GM12891 (cell line): Measurements from ENCODE around the gene BACE2.

Source experiments
- PAX5 ChIP-seq: IDR thresholded peaks from 2 replicates; pipeline ENCODE4 v1.6.1; 2011; ENCODE audit warnings: low read length, moderate library complexity, mild to moderate bottlenecking; ENCODE audit not compliant: insufficient read depth, severe bottlenecking
- POLR2A ChIP-seq: IDR thresholded peaks from 2 replicates; pipeline ENCODE4 v1.6.1; 2011; ENCODE audit warnings: low read depth, low read length, control low read depth
- POLR2AphosphoS5 ChIP-seq: IDR thresholded peaks from 2 replicates; pipeline ENCODE4 v1.6.1; 2011; ENCODE audit warnings: low read depth, low read length, control low read depth

DNA sequence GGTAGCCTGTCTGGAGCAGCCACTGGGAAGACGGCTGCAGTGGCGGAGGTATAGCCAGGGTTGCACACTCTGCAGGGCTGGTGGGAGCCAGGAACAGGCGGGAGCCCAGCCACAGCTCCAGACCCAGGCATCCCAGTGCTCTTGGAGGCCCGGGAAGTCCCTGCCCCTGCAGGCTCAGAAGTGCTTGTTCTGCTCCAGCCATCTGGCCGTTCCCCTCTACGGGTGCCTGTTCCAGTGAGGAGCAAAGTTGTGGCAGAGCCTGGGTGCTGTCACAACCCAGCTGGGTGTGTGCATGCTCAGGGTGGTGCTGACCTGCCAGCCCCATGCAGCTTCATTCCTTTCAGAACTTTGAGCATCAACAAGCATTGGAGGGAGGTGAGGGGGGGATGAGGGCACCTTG, 31.7 kb upstream of the BACE2 start:
- TF ChIP-seq POLR2A: no peak
- no peak for TF ChIP-seq PAX5
- TF ChIP-seq POLR2AphosphoS5: no peak
